ENCODE measurements around the gene ZNF91.

GRCh38 chr19:23384166-23384565 lies 11.1 kb downstream of the ZNF91 start:
- TF ChIP-seq REST (IDR thresholded peaks at IDR 0.05; ENCODE audit: insufficient read depth in 1 of 2, low read depth in 2 of 2, low read length in 2 of 2) (no peak), POLR2AphosphoS5 (IDR thresholded peaks at IDR 0.05; ENCODE audit: low read depth, low read length) (no peak), SIN3A (IDR thresholded peaks at IDR 0.05; ENCODE audit: borderline replicate concordance, insufficient read depth, low read length) (no peak), TAF1 (IDR thresholded peaks at IDR 0.05; ENCODE audit: borderline replicate concordance, insufficient read depth, low read length) (no peak)

All from PFSK-1 (cell line).